ENCODE measurements around the gene SMARCA5.

DNA sequence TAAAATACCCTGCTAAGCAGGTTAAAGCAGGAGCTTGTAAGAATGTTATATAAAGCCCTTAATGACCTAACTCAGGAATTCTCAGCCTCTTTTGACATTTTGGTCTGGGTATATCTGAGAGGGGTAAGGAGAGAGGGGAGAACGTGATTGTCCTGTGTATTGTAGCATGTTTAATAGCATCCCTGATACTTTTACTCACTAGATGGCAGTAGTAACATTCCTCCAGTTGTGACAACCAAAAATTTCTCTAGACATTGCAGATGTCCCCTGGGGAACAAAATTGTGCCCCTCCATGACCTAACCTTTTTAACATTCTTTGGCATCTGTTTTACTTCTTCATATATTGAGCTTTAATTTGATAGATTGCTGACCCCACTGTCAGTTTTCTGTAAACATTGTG is 17.9 kb downstream of the SMARCA5 start:
- TF ChIP-seq POLR2AphosphoS5 (IDR thresholded peaks at IDR 0.05), result no peak
- TF ChIP-seq, protein P1, sequence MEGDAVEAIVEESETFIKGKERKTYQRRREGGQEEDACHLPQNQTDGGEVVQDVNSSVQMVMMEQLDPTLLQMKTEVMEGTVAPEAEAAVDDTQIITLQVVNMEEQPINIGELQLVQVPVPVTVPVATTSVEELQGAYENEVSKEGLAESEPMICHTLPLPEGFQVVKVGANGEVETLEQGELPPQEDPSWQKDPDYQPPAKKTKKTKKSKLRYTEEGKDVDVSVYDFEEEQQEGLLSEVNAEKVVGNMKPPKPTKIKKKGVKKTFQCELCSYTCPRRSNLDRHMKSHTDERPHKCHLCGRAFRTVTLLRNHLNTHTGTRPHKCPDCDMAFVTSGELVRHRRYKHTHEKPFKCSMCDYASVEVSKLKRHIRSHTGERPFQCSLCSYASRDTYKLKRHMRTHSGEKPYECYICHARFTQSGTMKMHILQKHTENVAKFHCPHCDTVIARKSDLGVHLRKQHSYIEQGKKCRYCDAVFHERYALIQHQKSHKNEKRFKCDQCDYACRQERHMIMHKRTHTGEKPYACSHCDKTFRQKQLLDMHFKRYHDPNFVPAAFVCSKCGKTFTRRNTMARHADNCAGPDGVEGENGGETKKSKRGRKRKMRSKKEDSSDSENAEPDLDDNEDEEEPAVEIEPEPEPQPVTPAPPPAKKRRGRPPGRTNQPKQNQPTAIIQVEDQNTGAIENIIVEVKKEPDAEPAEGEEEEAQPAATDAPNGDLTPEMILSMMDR (IDR thresholded peaks at IDR 0.05), result peak in 1 of 4 experiments; percentile 31
- no peak for TF ChIP-seq POLR2A (IDR thresholded peaks at IDR 0.05)
